C4-2B (cell line): ENCODE data around the gene C11orf21.

Experiments
- CTCF ChIP-seq: fragments of 450-650 bp; conservative IDR thresholded peaks from 2 replicates; pipeline ENCODE4 v1.5.1; 2017; ENCODE audit warnings: mild to moderate bottlenecking
- ZFX ChIP-seq: fragments of 450-650 bp; IDR thresholded peaks from 2 replicates; pipeline ENCODE4 v1.6.1; 2017

GRCh38 chr11:2287091-2287490 is 14.6 kb downstream of the C11orf21 start:
- TF ChIP-seq CTCF: no peak
- TF ChIP-seq ZFX: no peak
